Pancreas (tissue), 10 donors: ENCODE results near the gene BRSK2. TPM values are rescaled to one million over a fixed set of nuclear protein-coding genes. Genes with fewer than 3 reads are reported as not detected.
A peak's percentile ranks its signal among the peaks of the same experiment; 100 is the strongest.

Experiments
- ATAC-seq, 4 donors: fragments of 200-7000 bp; cut with Tn5 transposase; one replicate each; pipeline versions ENCODE4 v1.8.0 to v1.9.1; 2020; ENCODE audit warnings: mild to moderate bottlenecking in 4 of 4, moderate library complexity in 4 of 4
- DNase-seq, 6 donors: peaks; one replicate each; pipeline ENCODE4 v3.0.0-alpha.2; 2020
- FAIRE-seq: peaks from 2 replicates; lab custom pipeline; 2012; peaks lifted over from hg19 to GRCh38; lab: Jason Lieb, UNC
- H3K27ac ChIP-seq, 4 donors: fragments of 200-600 bp; sonication (generic); 1 replicate in 3 of 4; 2 replicates in 1 of 4; pipeline versions ENCODE4 v1.5.0 to v1.8.0; 2020
- H3K27me3 ChIP-seq, 4 donors: fragments of 200-600 bp; one replicate each; pipeline ENCODE4 v1.8.0; 2021
- H3K36me3 ChIP-seq, 3 donors: fragments of 200-600 bp; sonication (generic) in 1 of 3; one replicate each; pipeline versions ENCODE4 v1.5.0 to v1.8.0; 2020 to 2021
- H3K4me1 ChIP-seq, 3 donors: fragments of 200-600 bp; one replicate each; pipeline ENCODE4 v1.8.0; 2021
- H3K4me3 ChIP-seq, 4 donors: fragments of 200-600 bp; sonication (generic) in 2 of 4; one replicate each; pipeline versions ENCODE4 v1.5.0 to v1.8.0; 2020 to 2021
- H3K9me3 ChIP-seq, 4 donors: fragments of 200-600 bp; one replicate each; pipeline ENCODE4 v1.8.0; 2021
- WGBS, 2 donors: extraction: QIAGEN DNeasy Blood & Tissue Kit; methylation state at CpG; one replicate each; pipeline ENCODE4 v1.1.7; 2013; 5-methylcytosine and 5-hydroxymethylcytosine counted together
- intact Hi-C, 3 donors: fragments of 100-400 bp; cut with DNase I; formaldehyde crosslinking; loops; one replicate each; pipeline versions ENCODE4 v1.11.1 to v1.14.2; 2022
- polyA plus RNA-seq, 2 donors: library from polyadenylated mRNA; stranded (reverse); fragments of 200-250 nt; gene quantifications; one replicate each; pipeline ENCODE4 v1.2.3, GENCODE V29; 2013
- total RNA-seq, 6 donors: library from RNA; stranded (reverse); fragmentation: NEBNext Ultra II Directional in 4 of 6; extraction: Animal tissue kit (Norgen Biotek cat#: 25700) in 4 of 6; gene quantifications; one replicate each; pipeline versions ENCODE4 v1.2.1 to v1.2.4, GENCODE V29; 2021 to 2023
- TF ChIP-seq, protein P1 (sequence below), 4 donors: fragments of 200-600 bp; sonication (generic) in 3 of 4; IDR thresholded peaks; one replicate each; pipeline versions ENCODE4 v1.5.0 to v1.8.0; 2021; ENCODE audit warnings: antibody characterized with exemption in 4 of 4
- donor health status: healthy with polysubstance abuse.
- donor health status: DM: no; HTN: no; CAD: no; lungs with moderate emphysema.
- donor health status: DM: no; HTN: no; CAD: no.
- donor health status: control.
- donor health status: control.
- donor health status: Bipolar disorder and iron deficiency.
- donor health status: DM: yes; HTN: yes; CAD: no.
- donor health status: DM: no; HTN: no; CAD: no.
- donor health status: DM: no; HTN: no; CAD: no.
- donor health status: DM: yes; HTN: yes; CAD: no.

Gene BRSK2
- total and polyA plus RNA-seq, 8 donors = 44.2 to 215 (median 70.9) TPM

DNA sequence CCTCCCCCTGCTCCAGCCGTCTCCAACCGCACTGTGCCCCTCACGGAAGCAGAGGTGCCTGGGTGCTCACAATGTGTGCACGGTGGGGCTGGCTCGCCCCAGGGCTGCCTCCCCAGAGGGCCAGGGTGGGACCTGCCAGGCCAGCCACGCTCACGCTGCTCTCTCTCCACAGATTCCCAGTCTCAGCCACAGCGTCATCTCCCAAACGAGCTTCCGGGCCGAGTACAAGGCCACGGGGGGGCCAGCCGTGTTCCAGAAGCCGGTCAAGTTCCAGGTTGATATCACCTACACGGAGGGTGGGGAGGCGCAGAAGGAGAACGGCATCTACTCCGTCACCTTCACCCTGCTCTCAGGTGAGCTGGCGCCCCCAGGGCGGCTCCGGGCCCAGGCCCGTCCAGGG lies 66.4 kb downstream of the BRSK2 start:
- WGBS, 2 donors = 55 to 65% methylated on average over 21 to 22 of the region's 22 CpGs
- FAIRE-seq (no peak), ATAC-seq (peak in 1 of 4 donors; percentile 2), DNase-seq (no peak)
- Histone ChIP-seq H3K4me1 (no peaks in the 10 kb centered on the region), H3K27ac (no peak overlapping the region), H3K36me3 (peaks cover 0 to 16% (median 0%) of the 10 kb centered on the region in 3 donors), H3K9me3 (no peaks in the 10 kb centered on the region), H3K4me3 (no peak overlapping the region), H3K27me3 (no peaks in the 10 kb centered on the region)
- intact Hi-C loops = no loop called here
- TF ChIP-seq, protein P1, sequence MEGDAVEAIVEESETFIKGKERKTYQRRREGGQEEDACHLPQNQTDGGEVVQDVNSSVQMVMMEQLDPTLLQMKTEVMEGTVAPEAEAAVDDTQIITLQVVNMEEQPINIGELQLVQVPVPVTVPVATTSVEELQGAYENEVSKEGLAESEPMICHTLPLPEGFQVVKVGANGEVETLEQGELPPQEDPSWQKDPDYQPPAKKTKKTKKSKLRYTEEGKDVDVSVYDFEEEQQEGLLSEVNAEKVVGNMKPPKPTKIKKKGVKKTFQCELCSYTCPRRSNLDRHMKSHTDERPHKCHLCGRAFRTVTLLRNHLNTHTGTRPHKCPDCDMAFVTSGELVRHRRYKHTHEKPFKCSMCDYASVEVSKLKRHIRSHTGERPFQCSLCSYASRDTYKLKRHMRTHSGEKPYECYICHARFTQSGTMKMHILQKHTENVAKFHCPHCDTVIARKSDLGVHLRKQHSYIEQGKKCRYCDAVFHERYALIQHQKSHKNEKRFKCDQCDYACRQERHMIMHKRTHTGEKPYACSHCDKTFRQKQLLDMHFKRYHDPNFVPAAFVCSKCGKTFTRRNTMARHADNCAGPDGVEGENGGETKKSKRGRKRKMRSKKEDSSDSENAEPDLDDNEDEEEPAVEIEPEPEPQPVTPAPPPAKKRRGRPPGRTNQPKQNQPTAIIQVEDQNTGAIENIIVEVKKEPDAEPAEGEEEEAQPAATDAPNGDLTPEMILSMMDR (IDR thresholded peaks at IDR 0.05) = no peak

DNA sequence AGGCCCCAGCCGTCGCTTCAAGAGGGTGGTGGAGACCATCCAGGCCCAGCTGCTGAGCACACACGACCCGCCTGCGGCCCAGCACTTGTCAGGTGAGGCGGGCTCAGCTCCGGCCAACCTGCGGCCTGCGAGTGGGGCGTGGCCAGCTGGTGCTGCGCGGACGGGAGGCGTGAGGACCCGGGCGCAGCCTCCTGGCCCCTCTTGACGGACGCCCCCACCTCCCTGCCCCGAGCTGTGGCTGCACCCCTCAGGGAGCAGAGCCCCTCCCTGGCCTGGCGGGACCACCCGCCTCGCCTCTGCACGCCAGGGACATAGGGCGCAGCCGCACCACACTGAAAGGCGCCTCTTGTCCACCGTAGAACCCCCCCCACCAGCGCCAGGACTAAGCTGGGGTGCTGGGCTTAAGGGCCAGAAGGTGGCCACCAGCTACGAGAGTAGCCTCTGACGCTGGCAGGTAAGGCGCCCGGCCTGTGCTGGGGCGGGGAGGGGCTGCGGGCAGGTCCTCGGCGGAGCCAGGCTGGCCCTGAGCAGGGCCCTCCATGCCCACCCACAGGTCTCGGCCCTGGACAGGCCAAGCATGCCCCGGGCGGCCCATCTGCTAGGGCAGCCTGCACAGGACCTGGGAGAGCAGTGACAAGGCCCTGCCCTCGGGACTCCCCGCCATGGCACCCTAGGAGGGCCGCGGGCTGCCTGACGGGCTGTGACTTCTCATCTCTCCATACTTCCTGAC lies 67.0 kb downstream of the BRSK2 start:
- no peak for FAIRE-seq
- ATAC-seq = no peak
- 88 to 90% methylated on average over 41 to 44 of the region's 44 CpGs for WGBS, 2 donors
- H3K4me1 ChIP-seq = no peaks in the 10 kb centered on the region
- H3K4me3 ChIP-seq = no peak overlapping the region
- intact Hi-C loops = no loop called here
- TF ChIP-seq, protein P1 (IDR thresholded peaks at IDR 0.05) = no peak
- no peak overlapping the region for H3K27ac ChIP-seq
- H3K9me3 ChIP-seq = no peaks in the 10 kb centered on the region
- DNase-seq = peak in 1 of 6 donors; percentile 81
- H3K36me3 ChIP-seq = peaks cover 0 to 10% (median 0%) of the 10 kb centered on the region in 3 donors
- H3K27me3 ChIP-seq = no peaks in the 10 kb centered on the region

DNA sequence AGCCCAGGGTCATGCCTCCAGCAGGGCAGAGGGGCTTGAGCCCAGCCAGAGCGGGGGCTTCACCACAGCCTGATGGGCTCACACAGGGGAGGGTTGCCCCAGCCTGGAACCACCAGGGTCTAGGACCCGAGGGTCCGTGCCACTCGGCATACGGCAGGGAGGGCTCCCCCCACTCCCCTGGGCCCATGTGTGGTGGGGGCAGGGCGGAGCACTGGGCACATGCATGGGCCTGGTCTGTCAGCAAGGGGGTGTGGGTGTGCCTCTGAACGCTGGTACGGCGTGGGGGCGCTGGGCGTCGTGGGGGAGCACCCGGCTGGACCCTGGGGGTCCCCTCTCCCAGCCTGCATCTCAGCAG lies 67.6 kb downstream of the BRSK2 start:
- Histone ChIP-seq H3K4me1 (no peaks in the 10 kb centered on the region), H3K27ac (no peak overlapping the region), H3K9me3 (no peaks in the 10 kb centered on the region), H3K27me3 (no peaks in the 10 kb centered on the region), H3K36me3 (peaks cover 0 to 10% (median 0%) of the 10 kb centered on the region in 3 donors), H3K4me3 (no peak overlapping the region)
- DNase-seq = peak in 1 of 6 donors; percentile 83
- TF ChIP-seq, protein P1 (IDR thresholded peaks at IDR 0.05) = no peak
- no peak for ATAC-seq
- intact Hi-C loops = no loop called here
- WGBS, 2 donors = 85 to 92% methylated on average over 13 of the region's 13 CpGs
- no peak for FAIRE-seq

DNA sequence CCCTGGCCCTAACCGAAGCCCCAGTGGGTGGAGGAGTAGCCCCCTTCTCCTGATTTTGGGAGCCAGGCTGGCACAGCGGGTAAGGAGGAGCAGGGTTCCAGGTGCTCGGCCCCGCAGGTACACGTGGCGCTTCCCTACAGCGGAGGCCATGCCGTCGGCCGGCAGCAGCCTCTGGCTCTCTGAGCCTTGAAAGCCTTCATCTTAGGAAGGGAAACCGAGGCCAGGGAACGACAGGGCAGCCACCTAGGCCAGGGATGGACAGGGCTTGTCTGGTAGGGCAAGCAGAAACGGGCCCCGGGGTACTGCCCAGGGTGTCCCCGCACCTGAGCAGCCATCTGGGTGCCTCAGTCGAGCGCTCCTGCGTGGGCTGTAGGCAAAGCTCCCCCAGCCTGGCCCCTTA lies 68.1 kb downstream of the BRSK2 start:
- WGBS, 2 donors = 91 to 94% methylated on average over 15 to 18 of the region's 18 CpGs
- Histone ChIP-seq H3K9me3 (no peaks in the 10 kb centered on the region), H3K27ac (no peak overlapping the region), H3K4me3 (no peak overlapping the region), H3K27me3 (no peaks in the 10 kb centered on the region), H3K4me1 (no peaks in the 10 kb centered on the region), H3K36me3 (peaks cover 0 to 10% (median 0%) of the 10 kb centered on the region in 3 donors)
- TF ChIP-seq, protein P1 (IDR thresholded peaks at IDR 0.05) = no peak
- FAIRE-seq (no peak), ATAC-seq (no peak), DNase-seq (peak in 1 of 6 donors; percentile 73)
- intact Hi-C loops = no loop called here
